Superior temporal gyrus (tissue), 1 donor: ENCODE data around the gene GIGYF1.

ENCODE experiments used
- DNase-seq: peaks from one replicate; pipeline ENCODE4 v3.0.0-alpha.2; 2016; ENCODE audit errors: extremely low spot score

Gene GIGYF1

GRCh38 chr7:100632951-100633717, 60.9 kb downstream of the GIGYF1 start:
- DNase-seq, result no peak

DNA sequence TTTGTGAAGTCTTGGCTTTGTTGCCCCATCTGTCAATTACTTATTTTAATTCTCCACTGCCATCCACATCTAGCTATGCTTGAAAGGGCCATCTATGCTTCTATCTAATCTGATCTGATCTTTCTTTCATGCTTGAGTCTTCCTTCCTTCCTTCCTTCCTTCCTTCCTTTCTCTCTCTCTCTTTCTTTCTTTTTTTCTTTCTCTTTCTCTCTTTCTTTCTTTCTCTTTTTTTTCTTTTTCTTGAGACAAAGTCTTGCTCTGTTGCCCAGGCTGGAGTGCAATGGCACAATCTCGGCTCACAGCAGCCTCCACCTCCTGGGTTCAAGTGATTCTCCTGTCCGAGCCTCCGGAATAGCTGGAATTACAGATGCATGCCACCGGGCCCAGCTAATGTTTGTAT, 64.0 kb downstream of the GIGYF1 start:
- DNase-seq, result no peak
